HG03439 (cell line): ENCODE measurements around the gene LRBA.

Experiments
- ATAC-seq: cut with Tn5 transposase; IDR thresholded peaks from one replicate; pipeline ENCODE4 v1.9.1; 2021; ENCODE audit warnings: mild to moderate bottlenecking, moderate library complexity; ENCODE audit not compliant: unreplicated experiment

LRBA gene

GRCh38 chr4:150462743-150463142, 552.3 kb downstream of the LRBA start:
- no peak for ATAC-seq

- ATAC-seq, result no peak
Measured at GRCh38 chr4:150461957-150462356, 553.1 kb downstream of the LRBA start.

DNA sequence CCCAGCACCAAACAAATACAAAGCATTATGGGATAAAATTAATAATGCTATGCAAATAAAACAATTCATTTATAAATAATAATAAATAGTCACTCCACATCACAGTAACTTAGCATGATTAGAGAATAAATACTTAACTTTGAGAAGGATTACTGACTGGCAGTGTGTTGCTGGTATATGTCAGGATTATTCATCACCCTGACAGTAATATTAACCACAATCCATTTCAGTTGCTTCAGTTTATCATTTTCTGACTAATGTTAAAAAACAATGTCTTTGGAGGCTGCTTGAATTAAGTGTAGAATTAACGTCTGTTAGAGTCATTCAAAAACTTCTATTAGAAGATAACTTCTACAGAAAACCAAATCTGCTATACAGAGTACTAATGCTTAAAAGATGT, 557.3 kb downstream of the LRBA start:
- no peak for ATAC-seq

DNA sequence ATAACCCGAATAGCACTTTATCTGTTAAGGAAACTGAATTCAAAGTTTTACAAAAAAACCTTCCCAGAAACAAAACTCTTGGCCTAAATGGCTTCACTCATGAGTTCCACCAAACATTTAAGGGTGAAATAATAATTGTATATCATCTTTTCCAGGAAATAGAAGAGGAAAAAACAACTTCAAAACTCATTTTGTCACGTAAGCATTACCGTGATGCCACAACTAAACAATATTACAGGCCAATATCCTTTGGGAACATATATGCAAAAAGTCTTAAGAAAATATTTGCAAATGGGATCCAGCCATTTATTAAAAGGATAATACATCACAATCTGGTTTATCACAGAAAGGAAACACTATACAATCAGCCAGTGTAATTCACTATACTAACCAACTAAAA, 563.2 kb downstream of the LRBA start:
- no peak for ATAC-seq

DNA sequence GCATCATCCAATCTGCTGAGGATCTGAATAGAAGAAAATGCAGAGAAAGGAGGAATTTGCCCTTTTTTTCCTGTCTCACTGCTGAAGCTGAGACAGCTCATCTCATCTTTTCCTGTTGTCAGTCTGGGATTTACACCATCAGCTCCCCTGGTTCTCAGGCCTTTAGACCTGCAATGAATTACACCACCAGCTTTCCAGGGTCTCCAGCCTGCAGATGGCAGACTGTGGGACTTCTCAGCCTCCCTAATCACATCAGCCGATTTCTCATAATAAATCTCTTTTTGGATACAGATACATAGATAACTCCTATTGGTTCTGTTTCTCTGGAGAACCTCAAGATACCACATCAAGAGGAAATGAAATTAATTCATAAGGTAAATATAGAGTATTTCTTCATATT, 567.7 kb downstream of the LRBA start:
- no peak for ATAC-seq

- no peak for ATAC-seq
Measured at GRCh38 chr4:150439451-150439933, 575.6 kb downstream of the LRBA start.

DNA sequence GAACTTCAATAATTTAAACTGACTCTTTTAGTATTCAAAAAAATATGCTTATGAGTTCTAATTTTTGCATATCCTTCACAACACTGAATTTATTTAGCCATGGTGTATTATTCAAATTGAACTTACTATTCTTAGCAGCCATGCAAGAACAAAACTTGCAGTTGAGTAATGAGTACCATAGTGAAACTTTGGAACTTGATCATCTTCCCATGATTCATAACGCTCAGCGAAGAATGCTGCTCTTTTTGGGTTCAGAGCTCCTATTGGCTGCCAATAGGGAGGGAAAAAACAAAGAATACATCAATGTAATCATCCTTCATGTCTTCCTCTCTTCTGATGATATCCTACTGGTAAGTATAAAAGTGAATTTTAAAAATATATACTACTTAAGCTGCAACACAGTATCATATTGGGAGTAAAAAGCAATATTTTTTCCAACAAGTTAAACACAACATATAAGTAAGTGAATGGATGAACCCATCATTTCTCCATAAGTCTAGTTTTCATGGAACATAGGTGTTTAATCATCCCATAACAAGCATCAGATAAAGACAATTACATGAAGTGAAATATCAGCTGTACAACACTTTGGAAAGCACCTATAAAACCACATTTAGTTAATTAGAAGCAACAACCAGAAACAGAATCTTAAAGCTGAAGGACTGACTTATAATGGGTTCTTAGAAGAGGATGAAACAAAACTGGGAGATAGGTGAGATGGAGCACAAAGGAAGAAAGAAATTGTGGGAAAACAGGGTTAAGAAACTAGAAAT, 578.3 kb downstream of the LRBA start:
- no peak for ATAC-seq

DNA sequence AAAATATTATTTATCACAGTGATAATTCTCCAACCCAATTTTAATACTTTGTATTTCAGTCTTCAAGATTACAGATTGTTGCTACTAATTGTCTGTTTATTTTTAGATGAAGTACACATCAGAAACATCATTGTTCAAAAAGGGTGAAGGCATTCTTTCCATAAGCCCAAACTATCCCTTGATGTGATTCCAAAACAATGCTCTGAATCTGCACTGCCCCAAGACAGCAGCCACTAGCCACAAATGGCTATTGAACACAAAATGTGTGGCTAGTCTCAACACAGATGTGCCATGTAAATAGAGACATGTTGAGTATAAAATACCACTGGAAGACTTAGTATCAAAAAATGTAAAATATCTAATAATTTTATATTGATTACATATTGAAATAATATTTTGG, 583.9 kb downstream of the LRBA start:
- ATAC-seq, result no peak

GRCh38 chr4:150425161-150425560, 589.9 kb downstream of the LRBA start:
- ATAC-seq, result no peak

GRCh38 chr4:150423503-150423902, 591.6 kb downstream of the LRBA start:
- ATAC-seq, result no peak

DNA sequence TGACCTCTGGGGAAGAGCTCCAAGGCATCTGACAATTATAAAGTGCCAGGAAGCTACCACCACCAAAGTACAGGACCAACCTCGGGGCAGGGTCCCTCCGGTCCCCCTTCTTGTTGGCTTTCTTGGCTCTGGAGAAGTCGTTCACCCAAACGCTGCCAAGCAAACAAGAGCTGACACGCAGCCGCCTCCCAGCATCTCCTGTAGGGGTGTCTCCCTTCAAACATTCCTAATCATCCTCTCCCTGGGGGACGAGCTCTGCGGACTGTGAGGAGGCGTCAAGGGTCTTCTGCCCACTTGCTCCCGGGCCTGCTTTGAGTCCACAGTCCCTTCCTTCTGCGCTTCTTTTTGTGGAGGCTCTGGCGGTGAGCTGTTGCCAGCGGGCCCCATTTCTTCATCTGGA, 592.0 kb downstream of the LRBA start:
- ATAC-seq, result no peak

GRCh38 chr4:150421612-150422011, 593.5 kb downstream of the LRBA start:
- ATAC-seq, result no peak

GRCh38 chr4:150419939-150420338, 595.1 kb downstream of the LRBA start:
- no peak for ATAC-seq

- ATAC-seq, result no peak
Measured at GRCh38 chr4:150418757-150419410, 596.2 kb downstream of the LRBA start.

- no peak for ATAC-seq
Measured at GRCh38 chr4:150415213-150415612, 599.9 kb downstream of the LRBA start.

- no peak for ATAC-seq
Measured at GRCh38 chr4:150411520-150411919, 603.6 kb downstream of the LRBA start.

- ATAC-seq, result no peak
Measured at GRCh38 chr4:150402871-150403272, 612.2 kb downstream of the LRBA start.

- ATAC-seq, result no peak
Measured at GRCh38 chr4:150401083-150401687, 613.9 kb downstream of the LRBA start.

GRCh38 chr4:150395872-150396271, 619.2 kb downstream of the LRBA start:
- no peak for ATAC-seq

DNA sequence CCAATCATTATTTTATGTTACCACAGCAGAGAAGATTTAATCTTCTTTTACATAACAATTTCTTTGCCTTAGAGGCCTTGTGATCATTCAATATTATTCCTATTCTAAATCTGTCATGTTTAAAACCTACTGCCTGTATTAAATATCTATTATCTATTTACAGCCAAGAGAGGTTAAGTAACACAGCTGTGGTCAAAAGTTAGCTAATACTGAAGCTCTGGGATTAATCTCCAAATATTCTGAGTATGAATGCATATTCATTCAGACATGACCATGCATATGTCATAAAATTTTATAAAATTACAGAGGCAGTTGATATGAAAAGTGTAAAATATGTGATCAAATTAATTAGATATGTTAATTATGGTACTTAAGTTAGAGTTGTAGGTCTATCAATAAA, 621.0 kb downstream of the LRBA start:
- no peak for ATAC-seq

- no peak for ATAC-seq
Measured at GRCh38 chr4:150391052-150391451, 624.0 kb downstream of the LRBA start.

DNA sequence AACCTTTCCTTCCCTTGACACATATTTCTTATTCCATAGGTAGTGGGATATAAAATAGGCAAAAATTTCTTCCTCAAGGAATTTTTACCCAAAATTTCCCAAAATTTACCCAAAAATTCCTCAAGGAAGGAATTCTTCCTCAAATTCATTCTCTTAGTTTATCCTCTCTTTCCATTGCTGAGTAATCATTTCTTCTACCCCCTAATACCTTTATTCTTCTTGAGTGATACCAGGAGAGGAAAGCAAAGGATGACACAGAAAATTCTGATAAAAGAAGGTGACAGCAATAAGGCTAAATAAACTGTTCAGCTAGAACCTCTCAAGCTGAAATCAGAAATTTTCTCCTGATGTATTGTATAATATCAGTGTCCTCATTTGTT, 624.6 kb downstream of the LRBA start:
- ATAC-seq, result no peak
